HG03280 (cell line): Measurements from ENCODE around the gene JAK3.
A peak's percentile ranks its signal among the peaks of the same experiment; 100 is the strongest.
"Not testable (repeated sequence)": the region's sequence is repeated elsewhere in the genome, so short reads cannot be mapped to it uniquely, and the experiment has no call there.

ENCODE experiments used
- ATAC-seq: cut with Tn5 transposase; IDR thresholded peaks from one replicate; pipeline ENCODE4 v1.9.1; 2021; ENCODE audit warnings: mild to moderate bottlenecking, moderate library complexity; ENCODE audit not compliant: unreplicated experiment

Gene JAK3

DNA sequence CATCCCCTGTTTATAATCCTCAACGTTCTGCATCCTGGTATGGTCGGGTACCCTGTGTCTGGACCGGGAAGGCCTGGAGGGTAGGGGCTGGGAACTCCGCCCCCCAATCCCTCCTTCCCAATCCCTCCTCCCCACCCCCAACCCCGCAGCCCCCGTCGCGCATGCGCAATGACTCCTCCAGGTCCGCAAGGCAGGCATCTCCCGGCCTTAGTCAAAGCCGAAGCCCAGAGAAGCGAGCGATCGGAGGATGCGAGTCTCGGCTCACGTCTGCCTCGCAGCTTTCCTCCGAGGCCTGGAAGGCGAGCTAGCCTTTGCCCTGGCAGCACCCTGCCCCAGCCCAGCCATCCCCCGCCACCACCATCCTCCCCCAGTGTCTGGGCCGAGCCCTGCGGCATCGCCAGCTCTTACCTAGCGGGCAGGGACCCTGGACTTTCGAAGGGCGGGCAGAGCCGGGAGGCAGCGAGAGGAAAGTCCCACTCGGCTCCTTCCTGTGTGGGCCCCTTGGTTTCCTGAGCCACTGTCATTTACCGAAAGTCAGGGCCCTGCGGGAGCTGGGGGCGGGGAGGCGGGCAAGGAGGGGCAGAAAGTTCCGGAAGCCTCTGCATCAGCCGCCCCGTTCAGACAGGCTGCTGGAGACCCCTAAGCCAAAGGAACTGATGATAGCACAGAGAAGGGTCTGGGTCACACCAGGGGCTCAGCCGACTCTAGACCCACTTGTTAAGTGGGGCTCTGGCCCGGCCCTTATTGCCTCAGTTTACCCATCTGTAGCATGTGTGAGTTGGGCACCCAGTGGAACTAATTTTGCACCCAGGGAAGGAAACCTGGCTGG is at the start of gene JAK3:
Gene JAK3 (minus strand): TSS at position 445 of the 829 bp plus-strand sequence. CDS start 3,565 bp downstream, outside the sequence.
- ATAC-seq: peak; percentile 61

- ATAC-seq: no peak
Observed at GRCh38 chr19:17893766-17894165, 46.0 kb upstream of the JAK3 start.

- no peak for ATAC-seq
Observed at GRCh38 chr19:17889609-17890214, 41.9 kb upstream of the JAK3 start.

DNA sequence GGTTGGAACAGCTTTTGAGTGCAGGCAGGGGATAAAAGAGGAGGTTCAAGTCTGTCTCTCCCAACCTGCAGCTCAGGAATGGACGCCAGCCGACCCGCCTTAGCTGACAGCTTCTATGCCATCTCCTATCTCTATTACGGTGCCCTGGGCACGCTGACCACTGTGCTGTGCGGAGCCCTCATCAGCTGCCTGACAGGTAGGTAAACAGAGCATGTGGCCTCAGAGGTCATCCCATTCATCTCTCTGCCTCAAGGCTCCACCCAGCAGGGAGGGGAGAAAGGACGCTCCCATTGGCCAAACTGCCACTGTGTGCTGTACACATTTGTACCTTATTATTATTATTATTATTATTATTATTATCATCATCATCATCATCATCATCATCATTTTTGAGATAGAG is 40.5 kb upstream of the JAK3 start:
- ATAC-seq: no peak

- ATAC-seq: not testable (repeated sequence)
Observed at GRCh38 chr19:17887221-17887620, 39.4 kb upstream of the JAK3 start.

DNA sequence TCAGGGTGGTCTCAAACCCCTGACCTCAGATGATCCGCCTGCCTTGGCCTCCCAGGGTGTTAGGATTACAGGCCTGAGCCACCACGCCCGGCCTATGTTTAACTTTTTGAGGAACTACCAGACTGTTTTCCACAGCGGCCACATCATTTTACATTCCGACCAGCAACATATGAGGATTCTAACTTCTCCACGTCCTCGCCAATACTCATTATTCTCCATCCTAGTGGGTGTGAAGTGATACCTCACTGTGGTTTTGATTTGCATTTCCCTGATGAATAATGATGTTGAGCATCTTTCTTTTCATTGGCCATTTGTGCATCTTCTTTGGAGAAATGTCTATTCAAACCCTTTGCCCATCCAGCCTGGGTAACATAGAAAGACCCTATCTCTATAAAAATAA is 38.7 kb upstream of the JAK3 start:
- no peak for ATAC-seq

DNA sequence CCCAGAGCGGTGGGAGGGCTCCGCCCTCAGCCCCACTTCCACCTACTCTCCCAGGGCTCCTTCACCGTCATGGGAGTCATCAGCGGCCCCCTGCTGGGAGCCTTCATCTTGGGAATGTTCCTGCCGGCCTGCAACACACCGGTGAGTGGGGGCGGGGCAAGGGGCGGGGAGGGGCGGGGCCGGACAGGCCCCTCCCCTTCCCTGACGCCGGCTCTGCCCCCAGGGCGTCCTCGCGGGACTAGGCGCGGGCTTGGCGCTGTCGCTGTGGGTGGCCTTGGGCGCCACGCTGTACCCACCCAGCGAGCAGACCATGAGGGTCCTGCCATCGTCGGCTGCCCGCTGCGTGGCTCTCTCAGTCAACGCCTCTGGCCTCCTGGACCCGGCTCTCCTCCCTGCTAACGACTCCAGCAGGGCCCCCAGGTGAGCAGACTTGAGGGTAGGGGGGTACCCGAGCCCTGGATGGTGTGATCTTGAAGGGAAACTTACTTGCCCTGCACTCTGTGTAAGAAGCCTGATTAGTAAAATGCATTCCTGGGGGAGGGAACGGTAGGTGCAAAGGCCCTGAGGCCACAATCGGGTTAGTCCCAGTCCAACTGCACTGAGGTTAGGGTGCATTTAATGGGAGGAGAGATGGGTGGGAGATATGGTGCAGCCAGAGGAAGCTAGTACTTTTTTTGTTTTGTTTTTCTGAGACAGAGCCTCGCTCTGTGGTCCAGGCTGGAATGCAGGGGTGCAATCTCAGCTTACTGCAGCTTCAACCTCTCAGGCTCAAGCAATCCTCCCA is 36.0 kb upstream of the JAK3 start:
- no peak for ATAC-seq

GRCh38 chr19:17881701-17882100 is 33.9 kb upstream of the JAK3 start:
- no peak for ATAC-seq

- ATAC-seq: no peak
Observed at GRCh38 chr19:17879466-17879865, 31.7 kb upstream of the JAK3 start.

GRCh38 chr19:17877696-17878095 is 29.9 kb upstream of the JAK3 start:
- ATAC-seq: no peak

DNA sequence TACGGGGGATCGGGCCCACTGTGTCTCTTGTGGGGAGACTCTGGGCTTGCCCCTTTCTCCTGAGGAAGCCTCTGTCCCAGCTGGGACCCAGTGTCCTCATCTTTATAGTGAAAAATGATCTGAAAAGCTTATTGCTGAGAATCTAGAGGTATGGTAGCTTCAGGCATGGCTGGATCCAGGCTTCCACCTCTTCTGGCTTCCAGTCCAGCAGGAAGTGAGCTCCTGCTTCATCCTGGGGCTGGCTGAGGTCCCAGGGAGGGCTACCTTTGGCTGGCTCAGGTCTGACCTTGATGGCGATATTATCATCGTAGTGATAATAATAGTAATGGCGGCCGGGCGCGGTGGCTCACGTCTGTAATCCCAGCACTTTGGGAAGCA is 27.0 kb upstream of the JAK3 start:
- ATAC-seq: no peak

- ATAC-seq: peak; percentile 41
Observed at GRCh38 chr19:17873786-17874757, 26.3 kb upstream of the JAK3 start.

GRCh38 chr19:17872251-17873001 is 24.6 kb upstream of the JAK3 start:
- no peak for ATAC-seq

DNA sequence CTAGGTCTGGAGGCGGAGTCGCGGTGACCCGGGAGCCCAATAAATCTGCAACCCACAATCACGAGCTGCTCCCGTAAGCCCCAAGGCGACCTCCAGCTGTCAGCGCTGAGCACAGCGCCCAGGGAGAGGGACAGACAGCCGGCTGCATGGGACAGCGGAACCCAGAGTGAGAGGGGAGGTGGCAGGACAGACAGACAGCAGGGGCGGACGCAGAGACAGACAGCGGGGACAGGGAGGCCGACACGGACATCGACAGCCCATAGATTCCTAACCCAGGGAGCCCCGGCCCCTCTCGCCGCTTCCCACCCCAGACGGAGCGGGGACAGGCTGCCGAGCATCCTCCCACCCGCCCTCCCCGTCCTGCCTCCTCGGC is 24.1 kb upstream of the JAK3 start, which contains the start of gene SLC5A5:
Gene SLC5A5 (plus strand): TSS at position 68 of the 373 bp plus-strand sequence. CDS start 375 bp downstream, outside the sequence.
- ATAC-seq: no peak

DNA sequence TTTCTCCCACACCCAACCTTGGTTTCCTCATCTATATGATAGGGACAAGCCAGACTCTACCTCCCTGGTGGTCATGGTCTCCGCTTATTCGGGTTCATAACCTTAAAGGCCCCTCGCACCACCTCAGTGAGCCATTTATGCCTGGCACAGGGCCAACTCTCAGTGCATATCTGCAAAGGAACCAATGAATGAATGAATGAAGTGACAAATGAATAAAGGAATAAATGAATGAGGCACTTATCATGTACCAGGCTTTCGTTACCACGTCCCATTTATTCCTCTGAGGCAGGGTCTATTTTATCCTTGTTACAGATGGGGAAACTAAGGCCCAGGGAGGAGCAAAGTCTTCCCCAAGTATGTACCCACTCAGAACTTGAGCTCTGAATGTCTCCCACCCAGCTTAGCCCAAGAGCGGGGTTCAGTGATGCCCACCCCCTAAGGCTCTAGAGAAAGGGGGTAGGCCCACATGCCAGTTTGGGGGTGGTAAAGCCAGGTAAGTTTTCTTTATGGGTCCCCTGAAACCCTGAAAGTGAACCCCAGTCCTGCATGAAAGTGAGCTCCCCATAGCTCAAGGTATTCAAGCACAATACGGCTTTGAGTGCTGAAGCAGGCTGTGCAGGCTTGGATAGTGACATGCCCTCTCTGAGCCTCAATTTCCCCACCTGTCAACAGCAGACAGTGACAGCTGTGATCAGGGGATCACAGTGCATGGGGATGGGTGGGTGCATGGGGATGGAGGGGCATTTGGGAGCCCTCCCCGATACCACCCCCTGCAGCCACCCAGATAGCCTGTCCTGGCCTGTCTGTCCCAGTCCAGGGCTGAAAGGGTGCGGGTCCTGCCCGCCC is 23.5 kb upstream of the JAK3 start:
- no peak for ATAC-seq

DNA sequence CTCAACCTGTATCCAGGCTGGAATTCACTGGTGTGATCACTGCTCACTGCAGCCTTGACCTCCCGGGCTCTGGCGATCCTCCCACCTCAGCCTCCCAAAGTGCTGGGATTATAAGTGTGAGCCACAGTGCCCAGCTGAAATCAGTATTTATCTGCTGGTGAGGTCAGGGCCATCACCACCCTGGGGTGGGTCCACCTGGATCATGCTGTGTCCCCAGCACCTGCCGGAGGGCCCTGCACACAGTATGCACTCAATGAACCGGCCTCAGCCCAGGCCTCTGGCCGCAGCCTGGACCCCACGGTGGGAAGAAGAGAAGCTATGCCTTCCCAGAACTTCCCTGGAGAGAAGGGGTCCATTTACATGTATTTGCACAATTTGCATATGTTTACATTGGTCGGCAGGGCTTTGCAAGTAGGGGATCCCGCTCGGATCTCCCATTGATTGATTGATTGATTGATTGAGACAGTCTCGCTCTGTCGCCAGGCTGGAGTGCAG is 21.4 kb upstream of the JAK3 start:
- no peak for ATAC-seq

GRCh38 chr19:17868669-17869068 is 20.9 kb upstream of the JAK3 start:
- no peak for ATAC-seq

- ATAC-seq: no peak
Observed at GRCh38 chr19:17866964-17867486, 19.2 kb upstream of the JAK3 start.
